ENCODE results near the gene APOBEC3H. TPM values are rescaled to one million over a fixed set of nuclear protein-coding genes. Genes with fewer than 3 reads are reported as not detected.

APOBEC3H gene
- total RNA-seq, 2 experiments from 2014 or later: 11.0 to 11.6 TPM

DNA sequence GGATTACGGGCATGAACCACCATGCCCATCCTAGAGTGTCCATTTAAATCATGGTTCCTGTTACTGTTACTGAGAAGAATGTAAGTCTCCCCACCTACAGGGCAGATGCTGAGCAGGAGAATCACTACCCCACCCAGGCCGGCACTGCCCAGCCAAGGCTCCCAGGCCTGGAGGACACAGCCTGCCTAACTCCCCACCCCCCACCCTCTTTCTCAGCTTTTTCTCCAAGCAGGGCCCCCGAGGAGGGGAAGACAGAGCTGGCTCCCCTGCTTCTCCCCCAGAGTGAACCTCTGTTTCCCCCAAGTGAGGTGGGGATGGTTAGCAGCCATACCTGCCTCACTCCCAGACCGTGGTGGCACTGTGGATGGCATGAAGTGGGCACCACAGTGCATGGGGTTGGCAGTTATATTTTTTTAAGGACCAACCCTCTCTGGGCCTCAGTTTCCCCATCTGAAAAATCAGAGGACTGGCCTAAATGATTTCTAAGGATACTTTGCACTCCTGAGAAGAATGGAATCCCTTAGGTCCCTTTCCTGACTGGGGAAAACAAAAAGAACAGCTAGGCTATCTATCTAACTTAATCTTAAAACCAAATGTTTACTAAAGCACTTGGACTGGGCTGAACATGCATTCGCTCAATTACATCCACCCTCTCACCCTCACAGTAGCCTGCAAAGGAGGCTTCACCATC lies 50.4 kb downstream of the APOBEC3H start:
- POLR2A ChIA-PET: interaction anchor here (0.6 to 2.1 kb wide), 3 partner anchors 172 to 896 kb away, joined by 3 to 14 read pairs (median 3); partner anchors contain the start of genes RPL3 and TAB1
- CTCF ChIA-PET: interaction anchor here (1.6 kb wide), 1 partner anchor 144 kb away, joined by 5 read pairs; no protein-coding TSS in a partner anchor

DNA sequence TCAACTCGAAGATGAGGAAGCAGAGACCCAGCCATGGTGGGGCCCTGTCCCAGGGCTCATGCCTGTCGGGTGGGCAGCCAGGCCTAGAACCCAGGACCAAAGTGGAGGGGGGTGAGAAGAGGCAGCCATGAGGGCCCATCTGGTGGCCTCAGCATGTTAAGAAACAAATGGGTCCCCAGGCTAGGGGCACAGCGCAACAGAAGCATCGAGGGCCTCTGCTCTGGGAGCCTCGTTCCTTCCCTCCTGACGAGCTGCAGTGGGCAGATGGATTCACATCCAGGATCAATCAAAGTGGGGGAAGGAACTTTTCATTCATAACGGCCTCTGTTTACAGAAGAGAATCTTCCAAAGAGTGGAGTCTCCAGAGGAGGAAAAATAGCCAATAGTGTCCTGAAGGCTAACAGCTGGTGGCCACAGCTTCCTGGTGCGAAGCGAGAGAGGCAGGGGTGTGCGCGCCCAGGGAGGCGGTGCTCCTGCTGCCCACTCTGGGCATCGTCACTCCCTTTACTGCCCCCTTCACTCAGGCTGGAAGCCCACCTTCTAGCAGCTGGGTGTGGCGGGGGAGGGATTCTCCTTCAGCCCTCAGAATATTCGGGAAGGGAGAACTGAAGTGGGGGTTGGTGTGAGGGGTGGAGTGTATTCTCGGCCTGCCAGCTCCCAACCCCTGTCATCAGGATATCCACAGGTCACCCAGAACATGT lies 51.1 kb downstream of the APOBEC3H start:
- CTCF ChIA-PET: interaction anchor here (1.4 to 1.6 kb wide), 2 partner anchors 145 to 159 kb away, joined by 5 to 8 read pairs; no protein-coding TSS in a partner anchor
- POLR2A ChIA-PET: interaction anchor here (0.5 to 2.1 kb wide), 2 partner anchors 171 to 378 kb away, joined by 4 to 14 read pairs; partner anchors contain the start of gene RPL3

DNA sequence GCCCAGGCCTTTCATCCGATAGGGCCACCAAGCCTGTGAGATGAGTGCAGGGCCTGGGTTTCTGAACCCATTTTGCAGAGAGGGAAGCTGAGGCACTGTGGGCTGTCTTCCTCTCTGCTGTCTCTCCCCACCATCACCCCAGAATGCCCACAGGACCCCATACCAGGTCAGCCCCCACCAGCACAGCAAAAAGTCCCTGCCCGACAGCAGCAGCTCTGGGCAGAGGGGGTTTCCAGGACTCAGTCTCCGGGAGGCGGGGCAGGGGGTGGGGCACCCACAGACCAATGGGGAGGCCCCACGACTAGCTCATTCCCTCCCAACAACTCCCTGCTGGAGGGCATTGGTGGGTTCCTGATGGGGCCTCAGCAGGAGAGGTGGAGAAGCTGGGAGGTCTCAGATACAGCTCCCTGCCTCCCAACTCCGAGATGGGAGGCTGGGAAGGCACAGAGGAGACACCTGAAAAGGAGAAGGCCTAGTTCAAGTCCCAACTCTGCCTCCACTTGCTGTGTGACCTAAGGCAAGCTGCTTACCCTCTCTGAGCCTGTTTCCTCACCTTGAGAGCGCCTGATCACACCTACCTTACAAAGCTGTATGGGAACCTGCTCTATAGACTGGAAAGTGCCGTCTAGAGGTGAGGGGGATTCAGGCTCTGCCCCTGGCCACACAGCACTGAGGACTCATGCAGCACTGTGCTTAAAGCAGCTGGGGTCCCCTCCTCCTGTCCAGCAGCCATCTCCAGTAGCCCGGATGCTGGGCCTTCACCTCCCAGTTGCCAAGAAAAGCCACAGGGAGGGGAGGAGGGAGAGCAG lies 51.9 kb downstream of the APOBEC3H start:
- POLR2A ChIA-PET: interaction anchor here (0.5 to 2.1 kb wide), 4 partner anchors 170 to 465 kb away, joined by 3 to 14 read pairs (median 5); partner anchors contain the start of genes ATF4 and RPL3
- CTCF ChIA-PET: interaction anchor here (1.1 to 1.6 kb wide), 3 partner anchors 30 to 158 kb away, joined by 4 to 8 read pairs (median 5); no protein-coding TSS in a partner anchor

DNA sequence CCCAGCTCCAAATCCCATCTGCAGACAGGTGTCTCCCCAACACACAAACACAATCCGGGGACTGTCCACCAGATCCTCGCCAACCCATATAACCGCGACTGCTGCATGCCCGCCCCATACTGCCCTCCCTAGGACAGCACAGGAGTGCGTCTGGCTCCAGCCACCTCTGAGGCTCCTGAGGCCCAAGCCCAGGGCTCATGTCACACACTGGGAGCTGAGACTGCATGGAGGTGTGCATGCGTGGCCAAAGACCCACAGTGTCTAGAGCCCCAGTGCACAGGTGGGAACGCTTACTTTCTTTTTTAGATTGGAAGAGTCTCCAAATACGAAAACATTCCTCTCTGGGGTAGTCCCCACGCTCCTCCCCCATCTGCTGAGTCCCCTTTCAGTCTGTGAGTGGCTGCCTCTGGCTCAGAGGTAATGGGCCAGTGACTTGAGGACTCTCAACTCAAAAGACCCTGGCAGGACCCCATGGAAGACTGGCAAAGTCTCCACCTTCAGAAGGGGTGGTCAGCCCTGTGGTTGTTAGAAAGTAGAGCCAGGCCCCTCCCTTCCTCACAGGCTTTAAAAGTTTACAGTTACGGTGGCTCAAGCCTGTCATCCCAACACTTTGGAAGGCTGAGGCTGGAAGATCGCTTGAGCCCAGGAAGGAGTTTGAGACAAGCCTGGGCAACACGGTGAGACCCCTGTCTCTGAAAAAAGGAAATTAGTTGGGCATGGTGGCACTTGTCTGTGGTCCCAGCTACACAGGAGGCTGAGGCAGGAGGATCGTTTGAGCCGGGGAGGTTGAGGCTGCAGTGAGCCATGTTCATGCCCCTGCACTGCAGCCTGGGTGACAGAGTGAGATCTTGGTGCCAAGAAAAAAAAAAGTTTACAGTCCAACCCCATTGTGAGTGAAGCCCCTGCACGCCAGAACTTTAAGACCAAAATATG lies 53.1 kb downstream of the APOBEC3H start:
- ChIA-PET CTCF (interaction anchor here (0.6 to 1.2 kb wide), 3 partner anchors 21 to 388 kb away, joined by 3 to 4 read pairs (median 4); no protein-coding TSS in a partner anchor), POLR2A (interaction anchor here (0.6 to 2.1 kb wide), 3 partner anchors 169 to 467 kb away, joined by 3 to 14 read pairs (median 6); partner anchors contain the start of genes ATF4 and RPL3)

DNA sequence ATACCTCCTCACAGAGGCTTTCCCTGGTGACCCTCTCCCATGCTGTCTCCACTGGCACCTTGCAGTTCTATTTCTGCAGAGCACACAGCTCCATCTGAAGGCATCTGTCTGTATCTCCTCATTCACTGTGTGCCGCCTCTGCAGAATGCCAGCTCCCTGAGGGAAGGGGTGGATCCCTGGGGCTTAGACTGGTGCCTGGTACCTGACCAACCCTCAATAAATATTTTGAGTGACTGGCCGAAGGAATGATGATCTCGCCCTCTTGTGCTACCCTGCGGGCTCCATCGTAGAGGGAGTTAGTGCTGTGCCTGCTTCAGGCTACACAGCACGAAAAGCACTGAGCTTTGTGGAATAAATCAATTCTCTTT lies 53.8 kb downstream of the APOBEC3H start:
- POLR2A ChIA-PET: interaction anchor here (1.3 to 1.9 kb wide), 2 partner anchors 23 to 169 kb away, joined by 4 read pairs; partner anchors contain the start of gene RPL3
- CTCF ChIA-PET: interaction anchor here (0.6 to 1.2 kb wide), 2 partner anchors 20 to 388 kb away, joined by 3 to 4 read pairs; no protein-coding TSS in a partner anchor

DNA sequence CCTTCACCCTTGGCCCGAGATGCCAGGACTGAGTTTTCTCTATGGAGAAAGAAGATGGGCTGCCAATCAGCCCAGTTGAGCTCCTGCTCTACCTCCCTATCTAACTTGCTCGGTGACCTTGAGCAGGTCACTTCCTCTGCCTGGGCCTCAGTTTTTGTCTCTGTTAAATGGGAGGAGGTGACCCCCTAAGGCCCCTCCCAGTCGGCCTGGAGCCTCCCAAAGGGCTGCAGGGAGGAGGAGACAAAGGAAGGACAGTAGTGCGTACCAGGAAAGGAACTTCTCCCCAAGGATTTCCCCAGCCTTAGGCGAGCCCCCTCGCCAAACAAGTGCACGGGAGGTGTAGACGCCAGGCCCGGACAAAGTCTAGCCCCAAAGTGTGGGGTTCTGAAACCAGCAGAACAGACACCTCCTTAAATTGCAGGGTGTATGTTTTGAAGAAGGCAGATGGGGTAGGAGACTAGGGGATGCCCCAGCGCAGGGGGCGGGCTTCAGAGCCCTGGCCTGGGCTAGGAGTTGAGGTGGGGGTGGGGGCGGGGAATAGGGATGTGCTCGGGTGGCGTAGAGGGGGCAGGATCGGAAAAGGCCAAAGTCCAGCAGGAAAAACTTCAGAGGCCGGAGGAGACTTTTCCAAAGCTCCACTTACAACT lies 54.4 kb downstream of the APOBEC3H start:
- POLR2A ChIA-PET: interaction anchor here (1.3 to 1.9 kb wide), 4 partner anchors 22 to 168 kb away, joined by 3 to 6 read pairs (median 4); partner anchors contain the start of gene RPL3
- CTCF ChIA-PET: interaction anchor here (1.2 kb wide), 1 partner anchor 19 kb away, joined by 4 read pairs; no protein-coding TSS in a partner anchor

DNA sequence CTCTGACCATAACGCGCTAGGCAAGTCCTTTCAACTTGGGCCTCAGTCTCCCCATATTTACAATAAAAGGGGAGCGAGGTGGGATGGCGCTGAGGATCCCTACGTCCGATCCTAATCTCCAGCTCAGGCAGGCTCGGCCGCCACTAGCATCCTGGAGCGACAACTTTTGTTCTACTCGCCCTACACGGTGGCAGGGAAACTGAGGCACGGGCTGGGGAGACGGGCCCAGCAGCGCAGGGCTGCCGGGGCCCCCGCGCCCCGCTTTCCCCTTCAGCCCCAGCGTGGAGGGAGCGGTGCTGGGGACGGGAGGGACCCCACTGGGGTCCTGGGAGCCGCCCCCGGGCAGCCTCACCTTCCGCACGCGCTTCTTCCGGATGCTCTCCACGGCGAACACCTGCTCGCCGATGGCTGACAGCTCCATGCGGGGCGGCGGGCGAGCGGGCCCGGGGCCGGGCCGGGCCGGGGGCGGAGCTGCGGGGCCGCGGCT lies 55.0 kb downstream of the APOBEC3H start:
- POLR2A ChIA-PET: interaction anchor here (1.3 to 1.9 kb wide), 4 partner anchors 22 to 168 kb away, joined by 3 to 6 read pairs (median 4); partner anchors contain the start of gene RPL3

DNA sequence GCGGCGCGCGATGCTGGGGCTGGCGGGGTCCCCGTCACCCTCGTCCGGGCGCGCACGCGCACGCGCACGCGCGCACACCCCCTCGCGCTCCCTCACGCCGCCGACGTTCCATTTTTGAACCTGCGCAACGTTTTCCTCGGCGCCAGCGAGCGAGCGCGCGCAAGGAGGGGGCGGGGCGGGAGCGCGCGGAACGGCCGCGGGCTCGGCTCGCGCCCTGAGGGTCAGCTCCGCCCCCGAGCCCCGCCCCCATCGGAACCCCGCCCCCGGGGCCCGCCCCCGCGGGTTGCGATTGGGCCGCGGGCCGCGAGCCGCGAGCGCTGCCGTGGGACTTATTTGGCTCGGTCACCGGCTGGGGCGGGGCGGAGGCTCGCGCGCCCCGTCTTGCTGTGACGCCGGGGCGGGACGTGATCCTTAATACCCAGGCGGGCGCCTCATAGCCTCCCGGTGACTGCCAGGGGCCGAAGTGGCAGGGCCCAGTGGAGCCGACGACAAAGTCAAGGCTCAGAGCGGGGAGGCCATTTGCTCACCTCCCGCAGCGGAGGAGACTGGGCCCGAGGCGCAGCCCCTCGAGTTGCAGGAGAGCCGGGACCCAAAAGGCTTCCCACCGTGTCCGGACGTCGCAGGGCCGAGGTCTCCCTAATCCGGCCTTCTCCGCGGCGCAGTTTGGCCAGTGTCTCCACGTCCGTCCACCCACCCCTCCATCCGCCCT lies 55.6 kb downstream of the APOBEC3H start, which contains the start of gene CBX7:
TSS of gene CBX7 (minus strand) at position 170 of the 709 bp plus-strand sequence. CDS start 236 bp downstream, outside the sequence.
- CTCF ChIA-PET: interaction anchor here (0.7 to 1.8 kb wide), 2 partner anchors 18 to 19 kb away, joined by 3 to 4 read pairs; no protein-coding TSS in a partner anchor
- POLR2A ChIA-PET: interaction anchor here (0.5 to 1.9 kb wide), 6 partner anchors 19 to 167 kb away, joined by 3 to 7 read pairs (median 4); partner anchors contain the start of gene RPL3

More for the DNA sequence above, 55.0 kb downstream of the APOBEC3H start:
- CTCF ChIA-PET: interaction anchor here (0.7 kb wide), 1 partner anchor 19 kb away, joined by 3 read pairs; no protein-coding TSS in a partner anchor

DNA sequence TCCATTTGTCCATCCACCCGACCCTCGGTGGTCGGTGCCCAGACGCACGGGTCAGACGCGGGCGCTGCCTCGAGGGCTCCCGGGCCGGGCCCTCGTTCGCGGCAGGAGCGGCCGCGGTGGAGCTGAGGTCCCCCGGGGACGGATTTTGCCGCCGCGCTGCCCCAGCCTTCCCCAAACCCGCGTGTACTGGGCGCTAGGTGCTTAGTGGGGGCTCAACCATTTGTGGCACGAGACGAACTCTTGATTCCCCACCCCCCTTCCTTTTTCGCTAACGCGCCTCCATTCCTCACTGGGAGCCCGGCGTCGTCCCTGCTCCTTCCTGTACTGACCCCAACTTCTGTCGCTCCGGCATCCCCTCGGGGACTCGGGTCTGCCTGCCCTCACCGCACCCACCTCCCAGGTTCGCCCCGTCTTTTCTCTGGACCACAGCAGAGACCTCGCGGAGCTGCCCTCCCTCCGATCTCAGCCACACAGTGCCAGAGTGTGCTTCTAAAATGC lies 56.2 kb downstream of the APOBEC3H start:
- POLR2A ChIA-PET: interaction anchor here (0.5 to 1.8 kb wide), 5 partner anchors 18 to 165 kb away, joined by 3 to 7 read pairs (median 3); no protein-coding TSS in a partner anchor
- CTCF ChIA-PET: interaction anchor here (1.4 to 1.8 kb wide), 2 partner anchors 18 to 158 kb away, joined by 4 read pairs; no protein-coding TSS in a partner anchor

Other genes starting within 250 kb of the APOBEC3H start
- gene CBX6, start 225.0 kb upstream of the APOBEC3H start, total RNA-seq: 100 to 1,000 TPM; 162 to 166 TPM
- not detected for gene APOBEC3A, start 139.6 kb upstream of the APOBEC3H start, total RNA-seq
- 10 to 100 TPM; 10.4 to 10.7 TPM for gene APOBEC3B, start 114.9 kb upstream of the APOBEC3H start, total RNA-seq
- 100 to 1,000 TPM; 117 to 120 TPM for gene APOBEC3C, start 83.0 kb upstream of the APOBEC3H start, total RNA-seq
- 10 to 100 TPM; 44.6 to 45.2 TPM for gene APOBEC3D, start 76.1 kb upstream of the APOBEC3H start, total RNA-seq
- 10 to 100 TPM; 28.6 to 30.0 TPM for gene APOBEC3F, start 56.4 kb upstream of the APOBEC3H start, total RNA-seq
- gene APOBEC3G, start 20.0 kb upstream of the APOBEC3H start, total RNA-seq: 100 to 1,000 TPM; 129 to 137 TPM
- 10 to 100 TPM; 16.7 to 16.8 TPM for gene CBX7, start 55.4 kb downstream of the APOBEC3H start, total RNA-seq
- gene PDGFB, start 147.7 kb downstream of the APOBEC3H start, total RNA-seq: 1 to 10 TPM in 1 of 2 experiments, under 1 TPM in 1; 0.78 to 1.2 TPM
- 1,000 to 10,000 TPM; 2,644 to 2,715 TPM for gene RPL3, start 222.4 kb downstream of the APOBEC3H start, total RNA-seq